ENCODE results near the gene ADAM17. TPM values are rescaled to one million over a fixed set of nuclear protein-coding genes. Genes with fewer than 3 reads are reported as not detected.
"Not testable (repeated sequence)": the region's sequence is repeated elsewhere in the genome, so short reads cannot be mapped to it uniquely, and the experiment has no call there.

The ADAM17 gene
- total RNA-seq, 4 donors from 2014 or later, result 26.9 to 39.4 (median 31.3) TPM

DNA sequence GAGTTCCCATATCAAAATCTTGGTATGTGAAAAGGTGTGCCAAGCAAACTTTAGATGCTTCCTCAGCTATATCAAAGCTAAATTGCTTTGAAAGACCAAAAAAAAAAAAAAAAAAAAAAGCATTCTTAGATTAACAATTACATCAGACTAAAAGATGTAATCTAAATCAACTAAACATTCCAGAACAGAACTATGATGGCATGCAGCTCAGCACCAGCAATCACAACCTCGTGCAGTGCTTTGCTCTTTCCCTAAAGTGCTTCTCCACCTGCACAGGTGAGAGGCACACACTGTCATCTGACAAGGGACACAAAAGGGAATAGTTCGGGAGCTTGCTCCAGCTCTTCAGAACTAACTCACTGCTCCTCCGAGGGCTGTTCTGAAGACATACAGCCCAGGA is 37.5 kb downstream of the ADAM17 start:
- WGBS, 2 donors, result 44 to 57% methylated on average over 3 of the region's 3 CpGs
- H3K36me3 ChIP-seq, result peaks cover 10 to 12% of the 10 kb centered on the region in 2 donors
- no peak overlapping the region for H3K4me3 ChIP-seq (replicated peaks in 1 of 3)
- H3K27me3 ChIP-seq, result no peaks in the 10 kb centered on the region
- no peaks in the 10 kb centered on the region for H3K4me1 ChIP-seq
- intact Hi-C loops (cut with DNase I), result no loop called here
- peak overlapping the region in 1 of 3 donors; percentile 13 for H3K27ac ChIP-seq
- peak; percentile 47 to 52 for DNase-seq
- no peak for TF ChIP-seq POLR2A (IDR thresholded peaks at IDR 0.05)
- TF ChIP-seq, protein P1, sequence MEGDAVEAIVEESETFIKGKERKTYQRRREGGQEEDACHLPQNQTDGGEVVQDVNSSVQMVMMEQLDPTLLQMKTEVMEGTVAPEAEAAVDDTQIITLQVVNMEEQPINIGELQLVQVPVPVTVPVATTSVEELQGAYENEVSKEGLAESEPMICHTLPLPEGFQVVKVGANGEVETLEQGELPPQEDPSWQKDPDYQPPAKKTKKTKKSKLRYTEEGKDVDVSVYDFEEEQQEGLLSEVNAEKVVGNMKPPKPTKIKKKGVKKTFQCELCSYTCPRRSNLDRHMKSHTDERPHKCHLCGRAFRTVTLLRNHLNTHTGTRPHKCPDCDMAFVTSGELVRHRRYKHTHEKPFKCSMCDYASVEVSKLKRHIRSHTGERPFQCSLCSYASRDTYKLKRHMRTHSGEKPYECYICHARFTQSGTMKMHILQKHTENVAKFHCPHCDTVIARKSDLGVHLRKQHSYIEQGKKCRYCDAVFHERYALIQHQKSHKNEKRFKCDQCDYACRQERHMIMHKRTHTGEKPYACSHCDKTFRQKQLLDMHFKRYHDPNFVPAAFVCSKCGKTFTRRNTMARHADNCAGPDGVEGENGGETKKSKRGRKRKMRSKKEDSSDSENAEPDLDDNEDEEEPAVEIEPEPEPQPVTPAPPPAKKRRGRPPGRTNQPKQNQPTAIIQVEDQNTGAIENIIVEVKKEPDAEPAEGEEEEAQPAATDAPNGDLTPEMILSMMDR (IDR thresholded peaks at IDR 0.05), result no peak
- no peaks in the 10 kb centered on the region for H3K9me3 ChIP-seq

DNA sequence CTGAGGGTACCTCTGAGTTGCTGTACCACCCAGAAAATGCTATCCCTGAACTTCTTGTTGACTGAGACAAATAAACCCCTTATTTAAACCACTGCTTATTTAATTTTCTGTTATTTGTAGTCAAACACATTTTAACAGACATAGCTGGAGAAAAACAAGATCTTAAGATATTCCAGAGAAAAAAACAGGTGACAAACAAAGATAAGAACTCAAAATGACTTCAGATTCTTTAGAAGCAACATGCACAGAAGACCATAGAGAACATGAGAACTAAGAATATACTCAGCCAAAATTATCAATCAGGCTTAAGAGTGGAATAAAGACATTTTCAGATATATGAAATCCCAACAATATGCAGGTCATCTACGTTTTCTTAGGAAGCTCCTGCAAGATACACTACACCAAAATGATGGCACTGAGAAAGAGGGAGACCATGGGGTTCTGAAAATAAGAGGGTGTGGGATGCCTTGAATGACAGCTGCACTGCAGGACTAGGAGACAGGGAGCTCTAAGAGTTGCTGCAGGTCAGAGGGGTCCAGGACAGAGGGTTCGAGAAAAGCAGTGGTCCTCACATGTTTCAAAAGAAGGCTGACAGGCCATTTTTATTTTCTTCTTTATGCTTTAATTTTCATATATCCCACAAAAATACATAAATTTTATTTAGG is 38.4 kb downstream of the ADAM17 start:
- Histone ChIP-seq H3K27ac (no peak overlapping the region), H3K9me3 (no peaks in the 10 kb centered on the region), H3K36me3 (peaks cover 5 to 12% of the 10 kb centered on the region in 2 donors), H3K4me1 (no peaks in the 10 kb centered on the region), H3K27me3 (no peaks in the 10 kb centered on the region), H3K4me3 (replicated peaks in 1 of 3) (no peak overlapping the region)
- DNase-seq, result no peak
- TF ChIP-seq POLR2A (IDR thresholded peaks at IDR 0.05), result no peak
- TF ChIP-seq, protein P1 (IDR thresholded peaks at IDR 0.05), result no peak
- intact Hi-C loops (cut with DNase I), result no loop called here
- WGBS, 2 donors, result 92 to 96% methylated on average over 2 of the region's 2 CpGs

DNA sequence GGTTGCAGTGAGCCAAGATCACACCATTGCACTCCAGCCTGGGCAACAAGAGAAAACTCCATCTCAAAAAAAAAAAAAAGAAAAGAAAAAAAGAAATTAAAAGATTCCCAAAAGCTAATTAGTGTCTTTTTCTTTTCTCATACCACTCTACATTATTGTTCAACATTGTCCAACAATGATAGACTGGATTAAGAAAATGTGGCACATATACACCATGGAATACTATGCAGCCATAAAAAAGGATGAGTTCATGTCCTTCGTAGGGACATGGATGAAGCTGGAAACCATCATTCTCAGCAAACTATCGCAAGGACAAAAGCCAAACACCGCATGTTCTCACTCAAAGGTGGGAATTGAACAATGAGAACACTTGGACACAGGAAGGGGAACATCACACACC is 41.7 kb downstream of the ADAM17 start:
- H3K4me1 ChIP-seq; intact Hi-C loops (cut with DNase I); H3K27me3 ChIP-seq; H3K36me3 ChIP-seq; H3K9me3 ChIP-seq; H3K4me3 ChIP-seq (replicated peaks in 1 of 3); DNase-seq; H3K27ac ChIP-seq: not testable (repeated sequence)
- WGBS, 2 donors, result 96 to 100% methylated on average over 3 of the region's 3 CpGs

DNA sequence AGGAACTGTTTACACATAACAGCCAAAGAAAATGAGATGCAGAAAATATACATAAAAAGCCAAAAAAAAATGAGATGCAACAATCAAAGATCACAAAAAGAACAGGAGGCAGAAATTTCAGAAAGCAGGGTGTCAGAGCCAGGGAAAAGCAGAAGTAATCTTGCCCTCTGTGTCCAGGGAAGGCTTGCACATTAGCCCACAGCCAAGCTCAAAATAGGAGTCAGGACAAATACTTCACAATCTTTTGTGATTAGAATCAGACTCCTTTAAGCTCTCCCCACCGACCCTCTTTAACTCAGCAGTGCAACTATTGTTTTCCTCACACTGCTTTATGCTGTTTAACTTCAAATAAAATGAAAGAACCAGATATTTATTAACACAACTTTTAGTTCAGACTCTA is 46.7 kb downstream of the ADAM17 start:
- Histone ChIP-seq H3K4me1 (no peaks in the 10 kb centered on the region), H3K27ac (no peak overlapping the region), H3K36me3 (peaks cover 9 to 15% of the 10 kb centered on the region in 2 donors), H3K9me3 (no peaks in the 10 kb centered on the region), H3K4me3 (replicated peaks in 1 of 3) (no peak overlapping the region), H3K27me3 (no peaks in the 10 kb centered on the region)
- TF ChIP-seq POLR2A (IDR thresholded peaks at IDR 0.05), result no peak
- TF ChIP-seq, protein P1 (IDR thresholded peaks at IDR 0.05), result no peak
- 19 to 27% methylated on average over 1 of the region's 1 CpG for WGBS, 2 donors
- intact Hi-C loops (cut with DNase I), result no loop called here
- no peak for DNase-seq

DNA sequence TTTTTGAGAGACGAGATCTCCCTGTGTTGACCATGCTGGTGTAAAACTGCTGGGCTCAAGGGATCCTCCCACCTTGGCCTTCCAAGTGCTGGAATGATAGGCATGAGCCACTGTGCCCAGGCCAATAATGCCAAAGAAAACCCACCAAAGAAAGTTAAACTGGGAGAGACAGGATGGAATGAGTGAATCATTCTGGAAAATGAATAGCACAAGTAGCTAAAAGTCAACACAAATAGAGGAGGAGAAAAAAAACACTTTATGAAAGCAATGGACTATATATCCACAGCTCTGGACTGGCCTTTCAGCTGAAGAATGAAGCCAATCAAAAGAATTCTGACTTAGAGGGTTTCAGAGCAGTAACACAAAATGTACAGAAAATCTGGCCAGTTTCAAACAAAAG is 57.4 kb downstream of the ADAM17 start:
- Histone ChIP-seq H3K27me3 (no peaks in the 10 kb centered on the region), H3K4me1 (no peaks in the 10 kb centered on the region), H3K27ac (no peak overlapping the region), H3K9me3 (no peaks in the 10 kb centered on the region), H3K4me3 (replicated peaks in 1 of 3) (no peak overlapping the region), H3K36me3 (peaks cover 36 to 41% of the 10 kb centered on the region in 2 donors)
- TF ChIP-seq POLR2A (IDR thresholded peaks at IDR 0.05), result no peak
- TF ChIP-seq, protein P1 (IDR thresholded peaks at IDR 0.05), result no peak
- WGBS, 2 donors, result 92 to 100% methylated on average over 1 of the region's 1 CpG
- intact Hi-C loops (cut with DNase I), result no loop called here
- no peak for DNase-seq
